ENCODE data around the gene HLA-C.
A peak's percentile ranks its signal among the peaks of the same experiment; 100 is the strongest.
"Not testable (repeated sequence)": the region's sequence is repeated elsewhere in the genome, so short reads cannot be mapped to it uniquely, and the experiment has no call there.

Gene HLA-C

DNA sequence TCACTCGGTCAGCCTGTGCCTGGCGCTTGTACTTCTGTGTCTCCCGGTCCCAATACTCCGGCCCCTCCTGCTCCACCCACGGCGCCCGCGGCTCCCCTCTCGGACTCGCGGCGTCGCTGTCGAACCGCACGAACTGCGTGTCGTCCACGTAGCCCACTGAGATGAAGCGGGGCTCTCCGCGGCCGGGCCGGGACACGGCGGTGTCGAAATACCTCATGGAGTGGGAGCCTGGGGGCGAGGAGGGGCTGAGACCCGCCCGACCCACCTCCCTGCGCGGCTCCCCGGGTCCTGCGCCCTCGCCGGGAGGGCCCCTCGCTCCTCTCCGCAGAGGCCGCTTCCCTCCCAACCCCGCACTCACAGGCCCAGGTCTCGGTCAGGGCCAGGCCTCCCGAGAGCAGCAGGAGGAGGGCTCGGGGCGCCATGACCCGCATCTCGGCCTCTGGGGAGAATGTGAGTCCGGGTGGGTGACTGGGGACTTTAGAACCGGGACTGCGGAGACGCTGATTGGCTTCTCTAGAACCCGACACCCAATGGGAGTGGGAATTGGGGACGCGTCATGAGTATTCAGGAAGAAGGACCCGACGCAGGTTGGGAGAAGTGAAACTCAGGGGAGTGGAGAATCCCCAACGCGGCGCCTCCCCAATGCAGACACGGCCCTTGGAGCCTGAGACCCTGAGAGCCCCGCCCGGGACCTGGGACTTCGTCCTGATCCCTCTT is at the start of gene HLA-C:
Gene HLA-C, minus strand, starts transcription at position 452 of the 717 bp plus-strand sequence. Its CDS starts 21 bp downstream, at position 431.
- DNase-seq (ENCODE audit: low spot score), result peak; percentile 96

DNA sequence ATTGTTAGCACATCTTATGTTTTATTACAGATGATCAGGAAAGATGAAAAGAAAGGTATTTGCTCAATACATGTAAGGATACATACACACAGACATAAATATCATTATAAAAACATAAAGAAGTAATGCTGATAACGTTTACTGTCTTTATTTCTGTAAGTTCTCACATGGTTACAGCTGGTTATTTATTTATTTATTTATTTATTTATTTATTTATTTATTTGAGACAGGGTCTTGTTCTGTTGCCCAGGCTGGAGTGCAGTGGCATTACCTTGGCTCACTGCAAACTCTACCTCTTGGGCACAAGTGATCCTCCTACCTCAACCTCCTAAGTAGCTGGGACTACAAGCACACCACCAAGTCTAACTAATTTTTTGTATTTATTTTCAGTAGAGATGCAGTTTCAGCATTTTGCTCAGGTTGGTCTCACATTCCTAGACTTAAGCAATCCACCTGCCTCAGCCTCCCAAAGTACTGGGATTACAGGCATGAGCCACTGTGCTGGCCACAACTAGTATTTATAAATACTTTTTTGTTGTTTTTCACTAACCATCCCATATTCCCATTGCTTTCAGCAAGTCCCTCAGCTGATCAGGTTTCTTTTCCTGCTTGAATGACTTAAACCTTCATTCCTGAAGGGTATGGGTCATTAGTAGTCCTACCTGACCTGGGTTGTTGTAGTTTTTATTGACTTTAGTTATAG is 49.3 kb upstream of the HLA-C start:
- no peak for DNase-seq (ENCODE audit: low spot score)

DNA sequence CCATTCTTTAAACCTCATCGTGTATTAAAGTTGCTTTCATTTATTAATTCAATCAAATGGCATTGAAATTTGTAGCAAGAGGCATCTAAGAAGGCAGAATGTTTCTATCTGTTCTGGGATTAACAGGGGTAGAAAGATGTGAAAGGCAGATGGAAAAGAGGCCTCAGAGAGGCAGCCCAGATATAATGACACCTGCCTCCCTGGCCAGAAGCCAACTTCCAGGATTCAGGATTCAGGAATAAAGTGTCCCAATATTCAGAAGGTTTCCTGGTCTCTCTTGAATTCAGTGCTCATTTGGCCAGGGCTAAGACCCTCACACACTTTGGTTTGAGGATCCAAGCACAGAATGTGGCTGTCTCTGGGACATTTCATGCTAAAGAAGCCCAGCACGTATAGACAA is 45.1 kb upstream of the HLA-C start:
- DNase-seq (ENCODE audit: low spot score), result no peak

DNA sequence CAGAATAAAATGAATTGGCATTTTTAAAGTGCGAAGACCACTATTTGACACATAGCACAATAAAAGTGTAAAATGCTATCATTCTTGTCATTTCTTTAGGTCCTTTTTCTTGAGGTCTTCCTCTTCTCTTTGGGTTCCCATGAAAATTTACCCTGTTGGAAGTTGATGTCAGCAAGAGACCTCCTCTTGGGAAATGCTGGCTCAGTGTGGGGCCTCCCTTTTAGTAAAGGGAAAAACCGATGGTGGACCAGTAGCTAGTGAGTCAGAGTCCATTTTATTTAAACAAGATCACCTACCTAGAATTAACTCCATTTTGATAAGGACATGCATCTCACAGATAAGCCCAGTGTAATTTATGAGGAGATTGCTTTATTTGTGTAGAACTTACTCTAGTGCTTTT is 37.7 kb upstream of the HLA-C start:
- DNase-seq (ENCODE audit: low spot score), result no peak

DNA sequence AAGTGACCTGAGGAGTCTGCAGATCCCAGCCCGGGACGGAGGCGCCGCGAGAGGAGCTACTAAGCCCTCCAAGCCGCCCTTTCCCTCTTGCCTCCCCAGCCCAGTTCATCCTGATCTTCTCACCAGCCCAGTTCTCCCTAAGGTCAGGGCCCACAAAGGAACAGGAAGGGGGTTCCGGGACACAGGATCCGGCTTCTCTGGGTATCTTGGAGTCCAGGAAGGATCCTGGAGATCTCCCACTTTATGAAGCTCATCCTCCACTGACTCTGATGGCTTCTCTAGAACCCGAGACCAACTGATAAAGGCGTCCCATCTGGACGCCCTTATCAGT is 36.9 kb upstream of the HLA-C start:
- DNase-seq (ENCODE audit: low spot score), result no peak

DNA sequence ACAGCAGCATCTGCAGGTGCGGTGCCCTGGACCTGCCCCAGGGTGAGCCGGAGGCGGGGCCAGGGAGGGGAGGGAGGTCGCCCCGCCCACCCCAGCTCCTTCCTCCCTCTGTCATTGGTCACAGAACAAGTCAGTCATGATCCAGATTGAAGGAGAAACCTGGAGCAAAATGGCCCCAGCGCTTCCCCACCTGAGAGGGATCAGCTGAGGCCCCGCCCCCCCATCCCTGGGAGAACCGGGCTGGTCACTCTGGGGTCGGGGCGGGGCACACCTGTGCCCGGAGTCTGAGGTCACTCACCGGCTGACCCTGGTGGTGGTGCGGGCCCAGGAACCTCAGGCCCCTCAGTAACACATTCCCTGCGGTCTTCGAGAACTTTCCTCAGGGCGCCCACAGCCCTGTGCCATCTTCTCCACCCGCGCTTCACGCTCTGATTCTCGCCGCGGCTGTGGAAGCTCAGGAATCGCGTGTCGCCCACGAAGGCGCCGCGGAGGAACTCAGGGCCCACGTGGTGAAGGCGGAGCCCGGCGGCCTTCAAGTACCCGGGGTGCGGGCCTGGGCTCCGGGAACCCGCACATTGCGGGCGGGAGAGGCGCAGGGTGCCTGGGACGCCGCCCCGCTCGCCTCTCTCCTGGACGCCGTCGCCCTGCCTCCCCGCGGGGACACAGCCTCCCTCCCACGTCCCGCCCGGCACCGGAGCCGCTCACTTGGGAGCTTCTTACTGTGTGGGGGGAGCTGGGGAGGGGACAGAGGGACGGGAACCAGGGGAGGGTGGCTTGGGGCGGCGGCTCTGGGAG is 36.4 kb upstream of the HLA-C start:
- DNase-seq (ENCODE audit: low spot score), result peak; percentile 27

DNA sequence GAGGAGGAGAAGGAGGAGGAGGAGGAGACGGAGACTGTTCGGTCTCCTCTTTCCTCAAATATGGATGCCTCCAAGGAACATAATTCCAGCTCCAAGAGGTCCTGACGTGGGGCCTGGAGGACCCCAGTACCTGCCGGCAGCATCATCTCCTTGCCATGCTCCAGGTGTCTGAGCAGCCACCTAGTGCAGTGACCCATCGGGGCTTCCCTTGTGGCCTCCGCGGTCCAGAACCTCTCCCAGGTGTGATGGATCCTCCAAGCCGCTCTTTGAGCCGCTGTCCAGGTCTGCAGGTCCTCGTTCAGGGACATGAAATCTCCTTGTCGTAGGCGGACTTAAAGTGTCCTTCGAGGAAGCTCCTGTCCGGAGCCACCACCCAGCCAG is 35.8 kb upstream of the HLA-C start:
- no peak for DNase-seq (ENCODE audit: low spot score)

DNA sequence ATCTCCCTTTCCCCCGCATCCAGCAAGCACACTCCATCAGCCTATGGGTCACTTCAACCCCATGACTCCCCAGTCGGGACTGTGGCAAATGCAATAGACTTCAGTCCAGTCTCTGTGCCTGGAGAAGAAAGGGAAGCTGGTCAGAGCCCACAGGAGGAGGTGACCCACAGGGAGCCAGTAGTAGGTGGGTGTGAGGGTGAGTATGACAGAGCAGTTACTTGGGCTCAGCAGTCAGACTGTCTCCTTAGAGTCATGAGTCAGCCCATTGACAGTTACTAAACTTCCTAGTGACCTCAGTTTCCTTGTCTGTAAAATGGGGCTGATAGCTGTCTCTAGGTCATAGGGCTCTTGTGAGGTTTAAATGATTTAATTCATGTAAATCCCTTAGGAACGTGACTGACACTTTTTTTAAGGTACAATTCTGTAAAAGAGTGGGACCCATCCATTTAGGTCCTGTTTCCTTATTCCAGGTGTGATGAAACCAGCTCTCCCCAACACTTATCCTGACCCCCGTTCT is 33.9 kb upstream of the HLA-C start:
- DNase-seq (ENCODE audit: low spot score), result no peak

DNA sequence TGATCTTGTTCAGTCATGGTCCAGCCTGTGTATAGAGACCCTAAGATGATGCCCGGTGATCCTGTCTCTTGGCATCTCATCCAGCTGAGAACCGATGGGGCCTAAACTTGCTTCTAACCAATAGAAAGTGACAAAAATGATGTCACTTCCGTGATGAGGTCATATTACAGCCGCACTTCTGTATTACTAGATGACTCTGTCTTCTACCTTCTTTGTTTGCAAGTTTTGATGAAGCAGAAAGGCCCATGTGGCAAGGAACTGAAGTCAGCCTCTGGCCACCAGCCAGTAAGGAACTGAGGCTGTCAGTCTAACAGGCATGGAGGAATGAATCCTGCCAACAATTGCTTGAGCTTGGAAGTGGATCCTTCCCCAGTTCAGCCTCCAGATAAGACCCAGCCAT is 32.8 kb upstream of the HLA-C start:
- no peak for DNase-seq (ENCODE audit: low spot score)

DNA sequence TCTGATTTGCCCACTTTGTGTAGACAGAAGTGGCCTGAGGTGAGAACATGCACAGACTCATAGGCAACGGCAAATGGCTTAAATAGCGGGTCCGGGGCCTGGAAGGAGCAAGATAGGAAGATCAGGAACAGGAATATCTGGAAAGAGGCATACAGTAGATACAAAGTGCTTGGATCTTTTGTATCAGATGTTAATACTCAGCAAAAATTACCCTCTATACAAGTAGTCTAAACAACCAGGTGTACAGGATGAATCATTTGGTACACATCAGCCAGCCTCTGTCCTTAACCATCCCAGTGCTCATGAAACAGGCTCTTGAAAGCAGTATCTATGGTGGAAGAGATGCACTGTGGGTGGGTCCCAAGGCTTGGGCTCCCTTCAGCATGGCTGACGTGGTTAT is 28.9 kb upstream of the HLA-C start:
- no peak for DNase-seq (ENCODE audit: low spot score)

DNA sequence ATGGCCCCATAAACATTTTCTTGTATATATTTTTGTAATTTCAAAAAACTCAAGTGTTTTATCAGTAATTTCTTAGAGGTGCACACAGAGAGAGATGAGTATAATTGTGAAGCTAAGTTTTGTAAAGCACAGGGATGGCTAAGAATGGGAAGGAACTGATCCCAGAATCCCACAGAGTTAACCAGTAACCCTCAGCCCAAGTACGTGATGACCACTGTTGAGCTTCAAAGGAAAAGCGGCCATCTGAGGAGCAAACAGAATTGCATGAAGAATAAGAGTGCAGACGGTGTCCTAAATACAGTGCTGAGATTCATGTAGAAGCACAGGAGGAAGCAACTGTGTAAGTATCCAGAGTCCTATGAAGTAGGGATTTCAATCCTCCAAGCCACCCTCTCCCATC is 28.1 kb upstream of the HLA-C start:
- no peak for DNase-seq (ENCODE audit: low spot score)

DNA sequence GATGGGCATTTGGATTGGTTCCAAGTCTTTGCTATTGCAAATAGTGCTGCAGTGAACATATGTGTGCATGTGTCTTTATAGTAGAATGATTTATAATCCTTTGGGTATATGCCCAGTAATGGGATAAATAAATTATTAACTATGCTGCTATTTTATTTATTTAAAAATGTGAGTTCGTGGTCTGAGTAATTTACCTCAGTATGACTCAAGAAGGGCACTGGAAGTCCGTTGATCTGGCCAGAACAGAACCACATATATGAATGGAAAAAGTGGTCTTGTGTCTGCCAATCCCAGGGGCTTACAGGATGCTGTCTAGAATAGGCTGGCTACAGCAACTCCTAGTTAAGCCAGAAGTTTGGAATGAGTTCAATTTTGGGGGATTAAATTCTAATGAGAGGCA is 27.6 kb upstream of the HLA-C start:
- no peak for DNase-seq (ENCODE audit: low spot score)

DNA sequence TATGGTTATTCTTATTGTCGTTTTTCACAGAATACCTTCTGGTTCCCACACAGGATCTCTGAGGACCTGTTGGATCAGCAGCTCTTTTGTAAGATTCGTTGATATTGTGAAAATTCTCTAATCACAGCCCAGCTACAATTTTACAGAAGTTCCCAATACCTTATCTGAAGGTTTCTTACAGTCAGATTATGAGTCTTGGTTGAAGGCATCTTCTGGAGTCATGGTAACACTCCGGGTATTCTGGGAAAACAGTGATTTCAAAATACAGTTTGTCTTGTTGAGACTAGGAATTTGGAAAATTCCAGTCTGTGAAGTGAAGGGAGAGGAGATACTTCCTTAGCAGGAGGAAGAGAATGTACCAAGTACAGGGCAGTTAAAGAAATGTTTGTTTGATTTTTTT is 22.2 kb upstream of the HLA-C start:
- no peak for DNase-seq (ENCODE audit: low spot score)

DNA sequence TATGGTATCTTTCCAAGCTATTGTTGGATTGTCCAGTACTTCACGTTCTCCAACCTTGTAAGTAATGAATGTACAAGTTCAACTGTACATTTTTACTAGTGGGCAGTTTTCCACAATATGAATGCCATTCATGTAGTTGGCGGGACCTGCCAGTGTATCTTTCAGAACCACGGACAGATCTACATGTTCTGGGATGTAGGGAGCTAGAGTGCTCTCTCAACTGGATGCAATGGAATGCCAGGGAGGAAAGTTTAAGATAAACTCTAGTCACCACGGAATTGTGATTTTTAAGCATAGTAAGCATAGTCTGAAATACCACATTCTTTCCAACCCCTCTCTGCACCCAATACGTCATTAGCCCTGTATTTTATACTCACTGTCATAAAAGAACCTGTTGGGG is 21.5 kb upstream of the HLA-C start:
- DNase-seq (ENCODE audit: low spot score), result peak; percentile 28

DNA sequence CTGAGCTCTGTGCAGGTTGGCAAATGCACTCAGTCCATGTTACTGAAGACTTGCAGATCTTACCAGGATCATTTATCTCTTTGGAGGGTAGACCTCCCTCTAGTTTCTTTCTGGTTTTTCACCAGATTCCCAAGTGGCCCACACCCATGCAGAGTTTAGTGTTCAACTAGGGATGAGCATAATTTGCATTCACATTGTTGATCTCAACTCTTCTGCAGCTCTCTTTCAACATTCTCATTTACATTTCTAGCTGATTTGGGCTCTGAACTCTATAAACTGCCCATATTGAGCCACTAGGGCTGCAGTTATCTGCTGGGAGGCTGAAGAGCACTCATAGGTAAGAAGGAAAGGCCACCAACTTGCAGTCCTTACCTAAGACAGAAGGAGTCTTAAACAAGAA is 17.9 kb upstream of the HLA-C start:
- DNase-seq (ENCODE audit: low spot score), result no peak

DNA sequence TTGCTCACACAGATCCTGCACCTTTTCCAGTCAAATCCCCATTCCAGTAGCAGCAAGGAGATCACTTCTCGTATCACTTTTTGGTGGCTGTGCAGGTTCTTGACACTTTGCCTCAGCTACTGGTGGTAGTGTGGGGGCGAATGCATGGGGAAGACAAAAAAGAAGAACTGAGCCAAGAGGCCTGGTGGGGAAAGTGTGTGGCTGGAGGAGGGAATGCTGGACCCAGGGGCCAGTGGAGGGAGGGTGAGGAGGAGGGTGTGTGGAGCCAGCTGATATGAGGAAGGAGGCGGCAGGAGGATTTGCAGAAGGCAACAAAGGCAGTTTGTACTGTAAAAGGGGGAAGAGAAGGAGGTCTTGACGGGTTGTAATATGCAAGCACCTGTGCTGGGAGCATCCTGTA is 15.7 kb upstream of the HLA-C start:
- DNase-seq (ENCODE audit: low spot score), result no peak

DNA sequence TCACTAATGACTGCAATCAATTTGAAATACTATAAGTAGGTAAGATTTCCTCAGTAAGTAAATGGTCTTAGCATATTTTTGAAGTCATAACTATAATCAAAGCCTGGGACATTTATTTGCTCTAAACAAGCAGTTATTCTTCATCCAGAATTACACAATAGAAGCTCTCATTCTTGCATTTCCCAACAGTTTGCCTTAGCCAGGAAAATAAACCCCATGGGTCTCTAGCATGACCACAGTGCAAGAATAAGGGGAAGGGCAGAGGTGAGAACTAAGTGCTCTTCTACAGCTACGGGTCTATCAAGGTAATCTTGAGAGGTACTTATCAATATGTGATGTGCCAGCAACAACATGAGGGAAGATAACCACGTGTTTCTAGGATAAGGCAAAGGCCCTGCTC is 14.1 kb upstream of the HLA-C start:
- DNase-seq (ENCODE audit: low spot score), result no peak

DNA sequence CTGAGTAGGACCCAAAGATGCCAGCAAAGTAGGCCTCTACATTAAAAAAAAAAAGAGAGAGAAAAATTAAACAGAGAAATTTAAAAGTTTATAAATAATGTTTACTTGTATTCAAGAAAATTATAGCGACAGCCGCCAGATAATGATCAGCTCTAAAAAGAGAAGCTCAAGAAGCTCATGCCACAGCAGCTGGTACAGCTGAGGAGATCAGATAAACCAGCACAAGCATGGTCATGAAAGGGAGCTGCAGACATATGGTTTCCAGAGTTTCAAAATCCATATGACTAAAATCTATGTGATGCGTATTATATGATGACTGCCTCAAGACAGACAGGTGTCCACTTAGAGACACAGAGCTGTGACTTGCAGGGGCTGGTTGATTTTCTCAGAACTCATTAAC is 13.6 kb upstream of the HLA-C start:
- no peak for DNase-seq (ENCODE audit: low spot score)

DNA sequence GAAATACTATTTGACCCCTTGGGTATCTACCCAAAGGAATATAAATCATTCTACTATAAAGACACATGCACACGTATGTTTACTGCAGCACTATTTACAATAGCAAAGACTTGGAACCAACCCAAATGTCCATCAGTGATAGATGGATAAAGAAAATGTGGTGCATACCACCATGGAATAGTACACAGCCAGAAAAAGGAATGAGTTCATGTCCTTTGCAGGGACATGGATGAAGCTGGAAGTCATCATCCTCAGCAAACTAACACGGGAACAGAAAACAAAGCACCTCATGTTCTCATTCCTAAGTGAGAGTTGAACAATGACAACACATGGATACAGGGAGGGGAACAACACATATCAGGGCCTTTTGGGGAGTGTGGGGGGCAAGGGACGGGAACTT is 7.8 kb upstream of the HLA-C start:
- not testable (repeated sequence) for DNase-seq (ENCODE audit: low spot score)

DNA sequence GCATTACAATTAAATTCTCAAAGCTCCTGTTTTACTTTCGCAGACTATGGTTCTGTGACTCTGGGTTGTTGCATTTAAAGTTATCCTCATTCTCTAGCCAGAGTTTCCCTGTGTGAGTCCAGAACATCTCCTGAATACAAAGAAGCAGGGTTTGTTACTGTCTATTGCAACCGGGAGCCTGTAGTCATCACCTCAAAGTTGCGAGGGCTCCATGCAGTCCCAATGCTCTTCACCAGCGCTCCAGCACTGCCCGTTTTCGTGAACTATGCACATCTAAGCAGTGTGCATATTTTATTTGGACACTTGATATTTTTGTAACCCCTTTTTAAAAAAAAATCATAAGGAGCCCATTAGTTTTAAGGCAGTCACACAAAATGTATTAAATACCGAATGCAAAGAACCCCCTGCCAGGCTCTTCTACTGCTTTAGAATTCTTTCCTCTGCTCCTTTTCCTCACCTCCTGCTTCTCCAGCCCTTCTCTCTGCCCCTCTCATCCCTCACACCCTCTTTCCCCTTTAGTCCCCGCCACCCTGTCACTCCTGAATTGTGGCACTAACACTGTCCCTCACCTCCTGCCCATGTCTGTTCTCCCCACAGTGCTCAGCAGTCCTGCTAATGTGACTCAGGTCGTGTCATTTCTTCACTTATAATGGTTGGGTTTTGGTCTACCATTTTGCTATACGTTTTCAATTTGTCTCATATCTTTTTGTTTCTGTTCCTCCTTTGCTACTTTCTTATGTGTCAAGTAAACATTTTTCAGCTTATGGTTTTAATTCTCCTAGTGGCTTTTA is 1.1 kb upstream of the HLA-C start:
- no peak for DNase-seq (ENCODE audit: low spot score)

DNA sequence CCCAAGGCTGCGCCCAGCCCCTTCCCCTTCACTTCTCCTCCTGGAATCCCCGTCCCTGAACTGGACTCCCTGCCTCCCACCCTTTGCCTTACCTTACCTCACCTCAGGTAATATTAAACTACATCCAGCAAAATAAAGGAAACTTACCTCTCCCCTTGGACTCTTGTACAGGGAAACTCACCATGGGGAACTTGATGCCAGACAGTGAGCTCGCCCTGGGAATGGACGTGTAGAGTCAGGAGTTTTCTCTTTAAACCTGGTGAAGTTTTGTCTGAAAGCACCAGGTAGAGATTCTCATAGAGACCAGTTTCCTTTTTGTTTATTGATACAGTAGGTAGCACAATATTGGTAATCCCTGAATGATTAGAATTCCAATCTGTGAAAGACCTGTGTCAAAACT is 544 bp upstream of the HLA-C start:
- peak; percentile 13 for DNase-seq (ENCODE audit: low spot score)
